NB4 (cell line): ENCODE data around the gene ADAMTS7.
"Not testable (repeated sequence)": the region's sequence is repeated elsewhere in the genome, so short reads cannot be mapped to it uniquely, and the experiment has no call there.

Experiments used
- CTCF ChIP-seq: IDR thresholded peaks from one replicate; pipeline ENCODE4 v1.5.1; 2012; ENCODE audit warnings: low read depth, low read length
- MAX ChIP-seq: IDR thresholded peaks from 2 replicates; pipeline ENCODE4 v1.6.1; 2011; ENCODE audit warnings: low read depth, low read length
- MYC ChIP-seq: IDR thresholded peaks from 2 replicates; pipeline ENCODE4 v1.6.1; 2011; ENCODE audit warnings: low read depth, low read length
- POLR2A ChIP-seq: IDR thresholded peaks from 2 replicates; pipeline ENCODE4 v1.6.1; 2011; ENCODE audit warnings: mild to moderate bottlenecking; ENCODE audit not compliant: insufficient read length; ENCODE audit errors: extremely low read depth

GRCh38 chr15:78764340-78765153, 46.7 kb downstream of the ADAMTS7 start:
- TF ChIP-seq CTCF, MAX, POLR2A, MYC: not testable (repeated sequence)
